PC-9 (cell line): ENCODE data around the gene RPS5. TPM values are rescaled to one million over a fixed set of nuclear protein-coding genes. Genes with fewer than 3 reads are reported as not detected.

Source experiments
- BruUV-seq: library from RNA; stranded (reverse); fragments of 400-500 nt; replicated peaks from 2 replicates; lab custom pipeline; 2021; lab: Mats Ljungman, UMichigan
- CTCF ChIA-PET: fragments of 300-600 bp; sonication (Branson Sonifier 250); formaldehyde crosslinking; loops from one replicate; lab custom pipeline; 2022; ENCODE audit warnings: antibody characterized with exemption; lab: Charles Lee
- POLR2A ChIA-PET: fragments of 300-600 bp; sonication (Branson Sonifier 250); formaldehyde crosslinking; loops from one replicate; lab custom pipeline; 2022; ENCODE audit warnings: antibody characterized with exemption; ENCODE audit not compliant: unreplicated experiment; lab: Charles Lee
- DNase-seq, 2 experiments: peaks; one replicate each; pipeline versions ENCODE4 v3.0.0 to v3.0.0-alpha.2; 2015 to 2022; ENCODE audit warnings: mixed read lengths in 1 of 2
- H2AFZ ChIP-seq: fragments of 200-600 bp; sonication (generic); 2 replicates; pipeline ENCODE4 v1.8.1; 2017; ENCODE audit warnings: antibody characterized with exemption
- H3F3A ChIP-seq: fragments of 200-600 bp; sonication (generic); 2 replicates; pipeline ENCODE4 v1.8.1; 2017; ENCODE audit warnings: antibody characterized with exemption, mild to moderate bottlenecking, low read depth; ENCODE audit not compliant: insufficient read depth
- H3K27ac ChIP-seq: fragments of 200-600 bp; sonication (generic); 2 replicates; pipeline ENCODE4 v1.6.1; 2016; ENCODE audit warnings: mixed run types
- H3K27me3 ChIP-seq: fragments of 200-600 bp; sonication (generic); 2 replicates; pipeline ENCODE4 v1.6.1; 2016; ENCODE audit warnings: low read depth, mixed run types; ENCODE audit not compliant: insufficient read depth
- H3K36me3 ChIP-seq: fragments of 200-600 bp; sonication (generic); 2 replicates; pipeline ENCODE4 v1.6.1; 2016; ENCODE audit warnings: low read depth, mixed run types
- H3K4me1 ChIP-seq: fragments of 200-600 bp; sonication (generic); replicated peaks from 2 replicates; pipeline ENCODE4 v1.6.1; 2016; ENCODE audit warnings: mixed run types; ENCODE audit not compliant: insufficient read depth
- H3K4me2 ChIP-seq: fragments of 200-600 bp; sonication (generic); 2 replicates; pipeline ENCODE4 v1.6.1; 2017; ENCODE audit warnings: mixed run types
- H3K4me3 ChIP-seq: fragments of 200-600 bp; sonication (generic); 2 replicates; pipeline ENCODE4 v1.6.1; 2016; ENCODE audit warnings: mixed run types
- H3K79me2 ChIP-seq: fragments of 200-600 bp; sonication (generic); 2 replicates; pipeline ENCODE4 v1.6.1; 2017; ENCODE audit warnings: low read depth, mixed run types
- H3K9me2 ChIP-seq: fragments of 200-600 bp; sonication (generic); 2 replicates; pipeline ENCODE4 v1.8.1; 2017; ENCODE audit warnings: mild to moderate bottlenecking; ENCODE audit not compliant: insufficient read depth
- H3K9me3 ChIP-seq: fragments of 200-600 bp; sonication (generic); 2 replicates; pipeline ENCODE4 v1.8.1; 2016; ENCODE audit warnings: low read depth; ENCODE audit not compliant: insufficient read depth
- H4K20me1 ChIP-seq: fragments of 200-600 bp; sonication (generic); 2 replicates; pipeline ENCODE4 v1.8.1; 2017; ENCODE audit not compliant: insufficient read depth
- EZH2 ChIP-seq: fragments of 200-600 bp; sonication (generic); IDR thresholded peaks from 2 replicates; pipeline ENCODE4 v1.8.0; 2017; ENCODE audit warnings: antibody characterized with exemption, low read depth
- intact Hi-C: fragments of 100-400 bp; cut with micrococcal nuclease; formaldehyde crosslinking; loops from one replicate; pipeline ENCODE4 v1.10.0; 2022; ENCODE audit not compliant: unreplicated experiment
- total RNA-seq: library from RNA; stranded (reverse); gene quantifications from 2 replicates; pipeline ENCODE4 v1.2.3, GENCODE V29; 2021
- TF ChIP-seq, protein P1 (sequence below): fragments of 200-600 bp; sonication (generic); conservative IDR thresholded peaks from 2 replicates; pipeline ENCODE4 v1.6.1; 2017; ENCODE audit warnings: mixed run types, antibody characterized with exemption, mild to moderate bottlenecking, moderate library complexity

The RPS5 gene
- total RNA-seq, 1 experiment from 2014 or later: 961 TPM

DNA sequence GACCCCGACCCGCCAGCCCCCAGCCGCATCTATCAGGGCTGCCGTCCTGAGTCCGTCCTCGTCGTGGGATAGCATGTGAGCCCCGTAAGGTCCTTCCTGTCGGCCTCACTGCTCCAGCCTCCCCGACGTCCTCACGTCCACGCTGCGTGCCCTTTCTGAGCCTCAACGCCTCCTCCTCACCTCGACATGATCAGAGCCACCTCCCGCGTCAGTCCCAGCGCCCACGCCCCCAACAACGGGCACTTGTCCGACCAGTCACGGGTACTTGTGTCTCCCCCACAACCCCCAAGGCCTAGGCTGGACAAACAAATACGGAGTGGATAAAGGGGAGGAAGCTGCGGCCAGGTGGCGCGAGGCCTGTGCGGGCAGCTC, 25.2 kb upstream of the RPS5 start:
- Histone ChIP-seq H3K9me2 (no peaks in the 10 kb centered on the region), H3K9me3 (no peaks in the 10 kb centered on the region), H4K20me1 (no peaks in the 10 kb centered on the region), H3F3A (no peaks in the 10 kb centered on the region; the same call in 1 of the 2 replicates), H3K4me1 (no peaks in the 10 kb centered on the region), H2AFZ (peak overlapping the region; percentile 84), H3K4me2 (peak overlapping the region; percentile 72), H3K36me3 (no peaks in the 10 kb centered on the region), H3K4me3 (peak overlapping the region; percentile 69), H3K27me3 (no peaks in the 10 kb centered on the region), H3K27ac (peak overlapping the region; percentile 89), H3K79me2 (peaks cover 8% of the 10 kb centered on the region)
- intact Hi-C loops: loop anchor here (1.0 to 5.0 kb wide), 4 partner anchors 19 to 105 kb away; partner anchors contain the start of genes ZNF324, ZNF324B, ZNF584 and ZNF837
- peak in 1 of 2 experiments; percentile 55 for DNase-seq
- TSS peak; percentile 75 for BruUV-seq
- POLR2A ChIA-PET: interaction anchor here (0.6 to 1.1 kb wide), 4 partner anchors 35 to 1122 kb away, joined by 3 to 9 read pairs (median 3); partner anchors contain the start of genes ZNF776, ZNF805 and ZSCAN22
- CTCF ChIA-PET: no interaction called here
- TF ChIP-seq, protein P1, sequence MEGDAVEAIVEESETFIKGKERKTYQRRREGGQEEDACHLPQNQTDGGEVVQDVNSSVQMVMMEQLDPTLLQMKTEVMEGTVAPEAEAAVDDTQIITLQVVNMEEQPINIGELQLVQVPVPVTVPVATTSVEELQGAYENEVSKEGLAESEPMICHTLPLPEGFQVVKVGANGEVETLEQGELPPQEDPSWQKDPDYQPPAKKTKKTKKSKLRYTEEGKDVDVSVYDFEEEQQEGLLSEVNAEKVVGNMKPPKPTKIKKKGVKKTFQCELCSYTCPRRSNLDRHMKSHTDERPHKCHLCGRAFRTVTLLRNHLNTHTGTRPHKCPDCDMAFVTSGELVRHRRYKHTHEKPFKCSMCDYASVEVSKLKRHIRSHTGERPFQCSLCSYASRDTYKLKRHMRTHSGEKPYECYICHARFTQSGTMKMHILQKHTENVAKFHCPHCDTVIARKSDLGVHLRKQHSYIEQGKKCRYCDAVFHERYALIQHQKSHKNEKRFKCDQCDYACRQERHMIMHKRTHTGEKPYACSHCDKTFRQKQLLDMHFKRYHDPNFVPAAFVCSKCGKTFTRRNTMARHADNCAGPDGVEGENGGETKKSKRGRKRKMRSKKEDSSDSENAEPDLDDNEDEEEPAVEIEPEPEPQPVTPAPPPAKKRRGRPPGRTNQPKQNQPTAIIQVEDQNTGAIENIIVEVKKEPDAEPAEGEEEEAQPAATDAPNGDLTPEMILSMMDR: no peak
- TF ChIP-seq EZH2: no peak

DNA sequence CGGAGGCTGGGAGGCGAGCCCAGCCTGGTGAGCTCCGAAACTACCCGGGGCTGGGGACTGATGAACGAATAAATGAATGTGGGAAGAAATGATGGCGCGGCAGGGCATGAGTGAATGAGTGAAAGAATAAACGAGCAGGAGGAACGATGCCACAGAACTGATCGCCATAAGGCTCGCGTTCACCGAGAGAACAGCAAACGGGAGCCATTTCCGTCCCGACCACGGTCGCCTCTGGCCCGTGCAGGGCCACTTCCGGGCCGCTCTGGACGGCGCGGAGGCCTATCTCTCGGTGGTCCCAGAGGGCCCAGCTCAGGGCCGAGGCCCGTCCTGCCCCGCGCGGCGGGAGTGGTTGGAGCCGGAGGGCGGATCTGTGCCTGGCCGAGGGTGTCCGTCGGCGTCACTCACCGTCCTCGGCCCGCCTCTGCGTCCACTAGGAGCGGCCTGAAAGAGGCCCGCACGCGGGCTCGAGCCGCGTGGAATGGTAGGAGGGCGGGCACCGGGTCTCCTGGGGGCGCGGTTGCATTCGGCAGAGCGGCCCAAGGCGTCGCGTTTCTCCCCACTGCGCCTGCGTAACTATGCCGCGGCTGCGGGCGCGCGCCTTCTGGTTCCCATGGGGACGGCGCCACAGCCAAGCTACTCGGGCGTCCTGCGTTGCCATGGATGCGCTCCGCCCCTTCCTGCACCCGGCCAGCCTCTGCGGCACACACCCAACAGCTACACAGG, 24.6 kb upstream of the RPS5 start, which contains the start of gene ZNF497:
ZNF497 (minus strand) TSS at position 480 of the 723 bp plus-strand sequence. CDS start 5,116 bp downstream, outside the sequence.
- intact Hi-C loops: loop anchor here (1.0 to 5.0 kb wide), 4 partner anchors 19 to 105 kb away; partner anchors contain the start of genes ZNF324, ZNF324B, ZNF584 and ZNF837
- H3K9me3 ChIP-seq: no peaks in the 10 kb centered on the region
- no peaks in the 10 kb centered on the region for H3K9me2 ChIP-seq
- no TSS peak for BruUV-seq
- H3K79me2 ChIP-seq: peaks cover 8% of the 10 kb centered on the region
- H3F3A ChIP-seq: no peaks in the 10 kb centered on the region; the same call in 1 of the 2 replicates
- H3K36me3 ChIP-seq: no peaks in the 10 kb centered on the region
- peak within 1 kb of the TSS; percentile 72 for H3K4me2 ChIP-seq
- no peaks in the 10 kb centered on the region for H4K20me1 ChIP-seq
- ChIA-PET POLR2A (interaction anchor here (0.5 to 1.1 kb wide), 11 partner anchors 19 to 1122 kb away, joined by 3 to 20 read pairs (median 3); partner anchors contain the start of genes ZBTB45, ZNF584, ZNF776 and ZNF805), CTCF (no interaction called here)
- H3K27ac ChIP-seq: peak within 1 kb of the TSS; percentile 89
- H3K27me3 ChIP-seq: no peaks in the 10 kb centered on the region
- peak; percentile 88 to 96 for DNase-seq
- H2AFZ ChIP-seq: peak within 1 kb of the TSS; percentile 89
- peak within 1 kb of the TSS; percentile 69 for H3K4me3 ChIP-seq
- TF ChIP-seq, protein P1: no peak
- no peak for TF ChIP-seq EZH2
- H3K4me1 ChIP-seq: no peaks in the 10 kb centered on the region

DNA sequence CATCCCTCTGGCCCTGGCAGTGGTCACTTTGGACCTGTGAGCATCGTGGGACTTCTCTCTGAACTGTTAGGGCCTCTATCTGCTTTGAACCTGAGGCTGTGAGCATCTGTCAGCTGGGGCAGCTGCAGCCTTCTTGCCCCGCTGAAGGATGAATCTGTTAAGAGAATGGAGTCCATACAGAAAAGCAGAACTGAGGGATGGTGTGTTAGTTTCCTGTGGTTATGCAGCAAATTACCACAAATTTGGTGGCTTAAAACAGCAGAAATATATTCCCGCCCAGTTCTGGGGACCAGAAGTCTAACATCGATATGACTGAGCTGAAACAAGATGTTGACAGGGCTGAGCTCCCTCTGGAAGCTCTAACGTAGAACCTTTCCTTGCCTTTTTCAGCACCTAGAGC, 22.9 kb upstream of the RPS5 start:
- no peak overlapping the region for H3K27ac ChIP-seq
- intact Hi-C loops: loop anchor here (5.0 kb wide), 3 partner anchors 43 to 103 kb away; partner anchors contain the start of genes ZNF324, ZNF324B and ZNF584
- CTCF ChIA-PET: no interaction called here
- H3K9me3 ChIP-seq: no peaks in the 10 kb centered on the region
- TF ChIP-seq, protein P1: no peak
- no peak for TF ChIP-seq EZH2
- DNase-seq: no peak
- H3K9me2 ChIP-seq: no peaks in the 10 kb centered on the region
- H4K20me1 ChIP-seq: no peaks in the 10 kb centered on the region
- H3F3A ChIP-seq: no peaks in the 10 kb centered on the region; the same call in 1 of the 2 replicates
- BruUV-seq: no TSS peak
- H3K4me1 ChIP-seq: no peaks in the 10 kb centered on the region
- H3K27me3 ChIP-seq: no peaks in the 10 kb centered on the region
- H3K4me3 ChIP-seq: no peak overlapping the region
- H2AFZ ChIP-seq: no peak overlapping the region
- H3K36me3 ChIP-seq: no peaks in the 10 kb centered on the region
- peaks cover 8% of the 10 kb centered on the region for H3K79me2 ChIP-seq
- H3K4me2 ChIP-seq: no peak overlapping the region
- POLR2A ChIA-PET: interaction anchor here (0.6 kb wide), 1 partner anchor 135 kb away, joined by 3 read pairs; no protein-coding TSS in a partner anchor
